HG03175 (cell line): Measurements from ENCODE around the gene TTC9B.

Source experiments
- ATAC-seq: cut with Tn5 transposase; IDR thresholded peaks from one replicate; pipeline ENCODE4 v1.9.1; 2021; ENCODE audit warnings: mild to moderate bottlenecking, moderate library complexity; ENCODE audit not compliant: unreplicated experiment

TTC9B gene

DNA sequence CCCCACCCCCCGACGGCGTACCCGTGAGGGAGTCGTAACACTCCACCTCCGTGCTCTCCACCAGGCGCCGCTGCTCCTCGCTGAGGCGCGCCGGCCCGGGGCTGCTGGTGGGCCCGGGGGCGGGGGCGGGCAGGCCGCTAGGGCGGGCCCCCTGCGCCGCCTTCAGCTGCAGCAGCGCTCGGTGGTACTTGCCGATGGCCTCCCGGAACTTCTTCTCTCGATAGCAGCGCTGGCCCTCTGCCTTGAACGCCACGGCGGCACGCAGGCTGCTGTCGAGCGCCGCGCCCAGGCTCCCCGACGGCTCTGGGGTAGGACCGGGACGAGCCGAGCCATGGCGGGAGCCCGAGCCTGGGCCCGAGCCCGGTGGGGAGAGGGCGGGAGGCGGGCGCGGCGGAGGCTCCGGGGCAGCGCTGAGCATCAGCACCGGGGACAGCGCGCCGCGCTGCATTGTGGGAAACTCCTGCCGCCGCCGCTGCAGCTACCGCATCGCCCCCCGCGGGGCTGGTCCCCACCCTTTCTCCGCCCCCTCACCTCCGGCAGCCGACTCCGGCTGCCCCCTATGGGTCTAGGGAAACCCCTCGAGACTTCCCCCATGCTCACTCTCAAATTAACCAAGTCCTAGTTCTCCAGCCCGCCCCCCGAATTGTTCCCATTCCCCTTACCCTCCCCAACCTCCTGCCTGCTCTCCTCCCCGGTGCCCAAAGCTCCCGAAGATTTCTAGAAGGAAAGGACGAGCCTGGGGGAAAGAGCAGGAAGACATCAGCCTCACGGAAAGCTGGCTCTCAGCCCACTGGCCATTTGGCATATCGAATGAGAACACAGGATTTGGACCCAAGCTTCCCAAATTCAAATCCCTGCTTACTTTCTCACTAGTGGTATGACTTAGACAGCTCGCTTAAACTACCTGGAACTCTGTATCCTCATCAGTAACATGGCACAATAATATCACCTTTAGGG lies at the start of gene TTC9B:
TTC9B (minus strand) TSS at position 451 of the 957 bp plus-strand sequence; CDS start at position 448, 3 bp downstream.
- no peak for ATAC-seq

DNA sequence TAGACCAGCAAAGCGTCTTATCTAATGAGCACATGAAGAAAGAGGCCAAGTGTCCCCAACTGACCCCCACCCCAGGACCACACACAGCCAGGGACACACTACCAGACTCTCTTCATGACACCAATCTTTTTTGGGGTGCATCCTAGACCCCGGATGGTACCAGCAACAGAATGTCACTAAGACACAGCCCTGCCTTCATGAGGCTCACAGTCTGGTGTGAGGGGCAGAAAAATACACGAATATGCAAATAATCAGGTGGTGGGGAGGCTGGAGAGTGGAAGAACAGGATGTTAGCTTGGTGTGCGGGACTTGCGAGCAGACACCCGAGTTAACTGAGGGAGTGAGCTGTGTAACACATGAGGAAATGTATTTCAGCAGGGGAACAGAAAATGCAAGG lies 49.4 kb upstream of the TTC9B start:
- ATAC-seq = no peak

DNA sequence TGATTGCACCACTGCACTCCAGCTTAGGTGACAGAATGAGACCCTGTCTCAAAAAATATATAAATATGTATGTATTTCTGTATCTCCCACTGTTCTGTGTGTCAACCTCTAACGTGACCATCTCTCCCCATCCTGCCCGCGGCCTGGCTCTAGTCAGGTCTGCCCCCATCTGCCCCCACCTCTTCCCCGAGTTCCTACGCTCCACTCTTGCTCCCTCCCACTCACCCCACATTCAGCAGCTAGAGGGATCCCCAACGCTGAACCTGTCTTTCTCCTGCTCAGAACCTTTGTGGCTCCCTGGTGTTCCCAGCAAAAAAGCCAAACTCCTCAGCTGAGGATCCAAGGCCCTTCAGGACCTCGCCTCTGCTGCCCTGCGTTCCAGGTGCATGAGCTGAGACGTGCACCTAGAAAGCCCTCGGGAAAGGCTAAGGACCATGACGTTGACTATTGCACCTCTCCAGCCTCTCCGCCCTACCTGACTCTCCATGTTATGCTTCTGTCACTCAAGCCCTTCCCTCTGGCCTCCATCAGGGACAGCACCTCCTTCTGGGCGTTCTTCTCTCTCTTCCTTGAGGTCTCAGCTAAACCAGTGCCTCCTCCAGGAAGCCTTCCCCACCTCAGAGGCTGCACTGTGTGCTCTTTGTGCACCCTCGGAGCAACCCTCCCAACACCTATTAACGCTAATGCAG lies 48.9 kb upstream of the TTC9B start:
- no peak for ATAC-seq

DNA sequence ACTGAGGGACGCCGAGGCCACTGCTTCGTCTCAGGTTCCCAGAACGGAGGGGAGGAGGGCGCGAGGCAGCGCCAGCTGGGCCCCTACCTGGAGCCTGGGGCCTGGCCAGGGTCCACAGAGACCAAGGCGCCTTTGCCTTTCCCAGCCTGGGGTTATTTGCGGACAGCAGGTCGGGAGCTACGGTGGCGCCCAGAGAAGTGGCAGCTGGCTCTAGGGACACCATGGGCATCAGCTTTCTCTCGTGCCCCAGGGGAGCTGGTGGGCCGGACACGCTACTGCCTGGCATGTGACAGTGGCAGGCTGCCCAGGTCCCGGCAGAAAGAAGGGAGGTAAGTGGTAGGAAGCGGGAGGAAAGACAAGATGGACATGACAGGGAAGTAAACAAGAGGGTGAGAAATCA lies 47.9 kb upstream of the TTC9B start:
- no peak for ATAC-seq

DNA sequence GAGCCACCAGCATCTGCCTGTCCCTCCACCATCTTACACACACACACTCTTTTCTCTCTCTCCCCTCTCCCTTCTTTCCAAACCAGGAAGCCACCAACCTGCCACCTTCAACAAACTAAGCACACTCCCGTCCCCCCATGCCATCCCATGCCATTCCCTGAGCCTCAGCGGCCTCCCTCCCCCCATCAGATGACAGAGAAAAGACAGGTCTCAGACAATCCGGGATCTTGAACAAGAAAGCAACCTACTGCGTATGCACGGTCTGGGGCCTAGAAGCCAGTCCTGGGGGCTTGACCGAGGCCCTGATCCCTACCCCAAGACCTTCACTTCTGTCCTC lies 47.5 kb upstream of the TTC9B start:
- no peak for ATAC-seq

DNA sequence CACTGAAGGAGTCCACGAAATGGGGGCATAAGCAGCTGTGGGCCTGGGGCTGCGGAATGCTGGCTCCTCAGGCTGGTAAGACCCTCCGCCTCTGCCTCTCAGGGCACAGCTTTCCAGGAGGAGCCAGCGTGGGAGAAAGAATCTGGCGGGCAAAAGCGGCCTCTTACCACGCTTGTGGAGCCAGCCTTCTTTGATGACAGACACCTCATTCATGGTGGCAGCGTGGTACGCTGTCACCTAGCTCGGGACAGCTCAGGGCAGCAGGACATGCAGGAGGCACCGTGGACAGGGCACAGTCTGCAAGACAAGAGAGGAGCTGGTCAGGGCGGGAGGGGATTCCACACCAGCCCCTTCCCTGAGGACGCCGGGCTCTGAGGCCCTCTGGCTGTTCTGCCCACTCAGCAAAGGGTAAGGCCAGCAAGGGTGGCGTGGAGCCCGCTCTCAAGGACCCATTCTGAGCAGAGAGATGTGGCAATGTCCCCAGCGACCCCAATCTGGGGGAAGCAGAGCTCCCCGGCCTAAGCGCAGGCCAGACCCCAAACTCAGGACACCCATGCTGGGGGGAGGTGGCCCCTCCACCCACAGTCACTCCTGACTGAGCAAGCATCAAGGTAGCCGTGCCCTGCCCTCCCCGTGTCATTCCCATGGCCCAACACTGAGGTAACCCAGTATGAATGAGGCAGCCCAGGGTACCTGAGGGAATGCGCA lies 47.0 kb upstream of the TTC9B start:
- no peak for ATAC-seq

DNA sequence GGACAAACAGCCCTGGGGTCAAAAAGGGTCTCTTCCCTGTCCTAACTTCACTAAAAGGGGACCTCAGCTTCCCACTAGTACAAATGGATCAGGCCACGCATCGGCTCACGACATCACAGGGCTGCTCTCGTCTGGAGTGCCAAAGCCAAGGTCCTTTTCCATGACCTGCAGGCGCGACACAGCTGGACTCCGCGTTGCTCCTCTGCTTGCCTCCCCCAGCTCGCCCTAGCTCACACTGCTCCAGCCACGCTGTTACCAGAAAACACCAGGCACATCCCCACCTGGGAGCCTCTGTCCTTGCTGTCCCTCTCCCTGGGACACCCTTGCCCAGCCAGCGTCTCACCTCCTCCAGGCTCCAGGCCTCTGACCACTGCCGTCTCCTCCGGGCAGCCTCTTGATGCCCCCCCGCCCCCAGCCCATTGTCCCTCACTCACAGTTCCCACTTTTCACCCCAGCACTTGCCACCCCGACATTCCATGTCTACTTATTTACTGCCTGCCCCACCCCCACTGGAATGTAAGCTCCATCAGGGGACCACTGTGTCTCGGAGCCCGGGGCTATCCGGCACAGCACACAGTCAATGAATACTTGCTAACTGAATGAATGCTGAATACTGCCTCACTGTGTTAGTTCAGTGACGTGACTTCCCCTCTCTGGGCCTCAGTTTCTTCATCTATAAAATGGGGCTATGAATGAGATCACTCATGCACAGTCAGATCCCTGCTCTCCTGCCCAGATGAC lies 46.3 kb upstream of the TTC9B start:
- no peak for ATAC-seq

DNA sequence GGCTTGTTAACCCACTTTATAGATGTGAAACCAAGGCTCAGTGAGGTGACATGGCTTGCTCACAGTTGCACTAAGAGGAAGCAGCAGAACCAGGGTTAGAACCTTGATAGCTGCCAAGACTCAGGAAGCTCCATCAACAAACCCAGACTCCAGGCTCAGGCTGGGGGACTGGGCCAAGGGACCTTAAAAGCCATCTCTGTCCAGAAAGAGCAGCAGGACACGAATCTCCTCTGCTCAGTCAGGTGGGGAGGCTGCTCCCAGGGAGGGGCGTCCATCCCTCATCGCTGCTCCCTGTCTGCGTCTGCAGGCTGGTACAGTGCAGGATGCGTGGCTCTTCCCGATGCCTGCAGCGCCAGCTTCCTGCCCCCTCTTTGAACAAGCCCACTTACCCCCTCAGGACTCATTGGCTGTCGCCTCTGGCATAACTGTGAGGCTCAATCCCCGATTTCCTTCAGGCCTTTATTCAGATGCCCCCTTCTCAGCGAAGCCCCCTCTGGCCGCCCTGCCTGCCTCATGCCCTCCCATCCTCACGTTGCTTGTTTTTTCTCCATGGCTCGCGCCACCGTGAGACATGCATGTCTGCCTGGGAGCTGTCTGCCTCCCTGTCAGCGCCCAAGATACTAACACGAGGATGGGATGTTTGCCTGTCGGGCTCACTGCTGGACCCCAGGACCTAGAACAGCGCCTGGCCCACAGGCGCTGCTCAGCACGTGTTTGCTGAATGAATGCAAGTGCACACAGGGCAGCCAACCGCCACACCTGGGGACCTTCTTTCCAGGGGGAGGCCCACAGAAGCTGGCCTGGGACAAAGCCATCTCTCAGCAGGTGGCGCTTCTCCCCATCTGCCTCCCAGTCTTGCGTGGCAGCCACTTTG lies 45.5 kb upstream of the TTC9B start:
- ATAC-seq = no peak

DNA sequence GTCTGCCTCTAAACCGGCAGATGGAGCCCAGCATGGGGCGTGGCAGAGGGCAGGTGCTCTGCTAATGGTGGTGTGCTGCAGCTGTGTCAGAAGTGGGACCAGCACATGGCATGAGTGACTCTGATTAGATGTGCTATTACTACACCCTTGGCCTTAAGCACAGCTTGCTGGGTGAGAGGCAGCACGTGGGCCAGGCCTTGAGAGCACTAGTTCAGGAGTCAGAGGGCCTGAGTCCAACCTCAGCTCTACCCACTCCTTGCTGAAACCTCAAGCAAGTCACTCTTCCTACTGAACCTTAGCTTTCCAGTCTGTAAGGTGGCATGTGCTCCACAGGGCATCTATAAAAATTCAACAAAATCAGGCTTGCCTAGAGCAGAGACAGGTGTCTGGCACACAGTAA lies 44.2 kb upstream of the TTC9B start:
- no peak for ATAC-seq

DNA sequence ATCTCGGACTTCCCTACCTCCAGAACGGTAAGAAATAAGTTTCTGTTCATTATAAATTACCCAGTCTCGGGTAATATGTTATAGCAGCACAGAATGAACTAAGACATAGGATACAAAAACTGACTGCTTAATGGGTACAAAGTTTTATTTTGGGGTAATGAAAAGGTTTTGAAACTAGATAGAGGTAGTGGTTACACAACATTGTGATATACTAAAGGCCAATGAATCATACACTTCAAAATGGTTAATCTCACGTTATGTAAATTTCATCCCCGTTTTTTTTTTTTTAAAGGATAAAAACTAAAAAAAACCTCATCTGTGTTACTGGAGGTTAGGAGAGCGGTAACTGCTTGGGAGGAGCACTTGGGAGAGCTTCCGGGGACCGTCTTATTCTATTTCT lies 43.4 kb upstream of the TTC9B start:
- no peak for ATAC-seq

DNA sequence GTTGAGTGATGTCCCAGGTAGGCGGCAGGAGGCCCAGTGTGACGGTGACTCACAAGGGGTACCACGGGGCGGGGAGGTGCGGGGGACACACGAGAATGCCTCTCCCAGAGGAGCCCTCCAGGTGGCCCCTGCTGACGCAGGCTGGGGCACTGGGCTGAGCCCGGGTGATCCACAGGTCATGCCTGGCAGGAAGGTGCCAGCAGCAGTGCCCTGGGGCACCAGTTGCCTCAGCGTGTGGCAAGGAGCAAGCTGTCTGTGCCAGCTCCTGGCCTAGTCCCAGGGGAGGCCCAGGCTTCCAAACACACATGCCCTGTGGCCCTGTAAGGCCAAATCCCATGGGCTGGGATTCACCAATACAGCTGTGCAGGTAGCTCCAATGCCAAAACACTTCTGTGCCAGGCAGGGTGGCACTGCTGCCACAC lies 38.9 kb upstream of the TTC9B start:
- ATAC-seq = no peak

DNA sequence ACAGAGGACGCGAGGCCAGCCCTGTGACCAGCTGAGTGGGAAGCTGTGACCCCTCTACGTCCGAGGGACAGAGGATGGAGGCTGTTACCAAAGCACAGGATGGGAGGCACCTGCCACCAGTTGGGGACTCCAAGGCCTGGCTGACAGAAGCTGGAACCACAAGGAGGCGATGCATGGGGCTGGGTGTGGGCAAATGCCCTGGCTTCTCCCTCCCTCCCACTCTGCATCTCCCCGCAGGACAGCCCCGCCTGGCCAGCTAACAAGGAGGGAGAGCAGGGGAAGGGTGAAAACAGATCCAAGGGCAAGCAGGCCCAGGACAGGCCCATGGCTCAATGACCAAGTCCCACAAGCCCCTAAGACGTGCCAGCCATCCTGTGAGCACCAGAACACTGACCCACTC lies 38.3 kb upstream of the TTC9B start:
- no peak for ATAC-seq

DNA sequence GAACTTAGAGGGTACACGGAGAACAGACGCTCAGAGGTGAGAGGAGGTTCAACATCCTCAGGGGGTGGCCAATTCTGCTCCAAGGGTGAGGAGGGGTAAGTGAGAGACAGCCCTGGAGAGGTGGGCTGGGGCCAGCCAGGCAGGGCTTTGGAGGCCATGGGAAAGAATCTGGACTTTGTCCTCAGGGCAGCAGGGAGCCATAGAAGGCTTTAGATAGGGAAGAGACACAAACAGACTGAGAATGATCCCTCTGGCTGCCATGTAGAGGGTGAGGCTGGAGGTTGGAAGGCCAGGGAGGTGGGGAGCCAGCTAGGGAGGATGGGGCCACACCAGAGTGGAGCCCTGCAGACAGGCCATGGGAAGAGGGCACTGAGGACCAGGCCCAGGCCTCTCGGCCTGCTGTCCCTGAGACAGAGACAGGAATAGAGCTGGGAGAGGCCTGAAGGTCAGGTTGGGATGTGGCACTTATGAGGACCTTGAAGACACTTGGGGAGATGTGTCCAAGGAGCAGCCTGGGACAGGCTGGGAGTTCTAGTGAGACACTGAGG lies 37.5 kb upstream of the TTC9B start:
- no peak for ATAC-seq

DNA sequence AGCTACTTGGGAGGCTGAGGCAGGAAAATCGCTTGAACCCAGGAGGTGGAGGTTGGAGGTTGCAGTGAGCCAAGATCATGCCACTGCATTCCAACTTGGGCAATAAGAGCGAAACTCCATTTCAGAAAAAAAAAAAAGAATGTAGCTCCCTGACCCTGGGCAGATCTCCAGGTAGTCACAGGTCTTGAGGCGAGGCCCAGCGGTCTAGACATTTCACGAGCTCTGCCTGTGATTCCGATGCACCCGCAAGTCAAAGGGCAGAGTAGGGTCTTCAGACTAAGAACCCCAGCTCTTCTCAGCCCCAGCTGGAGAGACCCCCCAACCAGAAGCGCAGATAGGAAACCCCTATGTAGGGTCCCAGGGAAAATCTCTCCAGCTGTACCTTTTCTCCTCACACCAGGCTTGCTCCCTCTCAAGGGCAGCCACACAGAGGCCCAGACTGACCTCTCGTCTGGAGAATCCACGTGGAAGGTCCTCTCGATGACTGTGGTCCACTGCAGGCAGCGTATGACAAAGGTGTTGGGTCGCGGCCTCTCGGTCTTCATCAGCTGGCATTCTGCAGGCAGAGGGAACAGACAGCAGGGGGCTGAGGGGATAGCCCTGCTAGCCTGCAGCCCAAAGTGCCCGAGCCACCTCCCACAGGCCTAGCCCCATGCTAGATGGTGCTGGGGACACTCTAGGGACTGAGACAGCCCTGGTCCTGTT lies 36.7 kb upstream of the TTC9B start:
- no peak for ATAC-seq

DNA sequence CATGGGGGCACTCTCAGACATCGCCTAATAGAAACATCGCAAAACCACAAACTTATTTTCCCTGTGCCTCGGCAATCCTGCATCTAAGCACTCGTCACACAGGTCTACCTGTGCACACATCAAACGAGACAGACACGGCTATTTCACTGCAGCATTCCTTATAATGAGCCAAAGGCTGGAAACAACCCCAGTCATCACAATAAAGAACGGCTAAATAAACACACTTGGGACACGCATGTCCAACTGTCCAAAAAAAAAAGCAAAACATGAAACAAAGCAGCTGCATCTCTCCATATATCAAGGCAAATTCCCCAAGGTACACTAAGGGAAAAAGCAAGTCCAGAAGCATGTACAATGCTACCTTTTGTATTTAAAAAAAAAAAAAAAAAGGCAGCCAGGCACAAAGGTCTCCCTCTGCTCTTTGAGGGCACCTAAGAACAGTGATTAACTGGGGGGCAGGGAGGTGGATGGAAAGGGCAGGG lies 35.5 kb upstream of the TTC9B start:
- no peak for ATAC-seq

DNA sequence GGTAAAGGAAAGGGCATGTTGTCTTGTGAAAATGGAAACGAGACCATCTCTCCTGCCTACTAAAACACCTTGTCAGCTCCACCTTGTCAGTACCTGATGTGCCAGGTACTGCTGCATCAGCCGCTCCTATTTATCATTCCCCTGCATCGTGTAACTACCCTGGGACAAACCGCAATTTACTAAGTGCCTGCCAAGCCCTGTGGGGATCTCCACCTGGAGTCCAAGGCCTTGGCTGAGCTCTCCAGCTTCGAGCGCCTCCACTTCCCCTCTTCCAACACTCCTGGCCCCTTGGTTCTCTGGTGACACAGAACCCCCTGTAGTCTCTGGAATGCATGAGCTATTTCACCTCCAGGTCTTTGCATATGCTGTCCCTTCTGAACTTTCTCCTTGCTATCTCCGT lies 34.2 kb upstream of the TTC9B start:
- no peak for ATAC-seq

DNA sequence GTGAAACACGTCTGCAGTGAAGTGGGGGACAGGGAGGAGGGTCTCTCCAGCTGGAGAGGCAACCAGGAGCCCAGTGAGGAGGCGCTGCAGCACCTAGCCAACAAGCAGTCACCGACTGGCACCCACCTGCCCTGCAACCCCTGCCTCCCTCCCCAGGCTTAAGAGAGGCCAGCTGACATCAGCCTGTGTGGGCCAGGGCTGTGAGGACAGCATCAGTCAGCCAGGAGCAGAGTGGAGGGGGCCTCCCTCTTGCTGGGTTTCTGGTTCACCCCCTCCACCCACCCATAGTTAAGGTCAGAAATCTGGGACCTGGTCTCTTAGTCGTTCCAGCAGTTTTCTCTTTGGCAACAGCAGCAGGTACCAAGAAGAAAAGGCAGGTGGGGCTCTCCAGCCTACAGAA lies 33.8 kb upstream of the TTC9B start:
- ATAC-seq = no peak

DNA sequence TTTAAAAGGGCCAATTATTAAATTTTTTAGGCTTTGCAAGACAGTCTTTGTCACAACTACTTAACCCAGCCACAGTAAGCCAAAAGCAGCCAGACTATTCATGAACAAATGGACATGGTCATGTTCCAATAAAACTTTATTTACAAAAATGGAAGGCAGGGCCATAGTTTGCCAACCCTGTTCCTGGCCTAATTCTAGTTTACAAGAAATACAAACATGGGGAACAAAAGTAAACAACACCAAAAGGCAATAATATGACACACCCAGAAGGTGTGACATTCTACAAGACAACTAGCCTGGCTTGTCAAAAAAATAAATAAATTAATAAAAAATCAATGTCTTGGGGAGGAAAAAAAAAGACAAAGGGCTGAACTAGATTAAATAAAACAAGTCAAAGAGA lies 33.1 kb upstream of the TTC9B start:
- ATAC-seq = no peak

DNA sequence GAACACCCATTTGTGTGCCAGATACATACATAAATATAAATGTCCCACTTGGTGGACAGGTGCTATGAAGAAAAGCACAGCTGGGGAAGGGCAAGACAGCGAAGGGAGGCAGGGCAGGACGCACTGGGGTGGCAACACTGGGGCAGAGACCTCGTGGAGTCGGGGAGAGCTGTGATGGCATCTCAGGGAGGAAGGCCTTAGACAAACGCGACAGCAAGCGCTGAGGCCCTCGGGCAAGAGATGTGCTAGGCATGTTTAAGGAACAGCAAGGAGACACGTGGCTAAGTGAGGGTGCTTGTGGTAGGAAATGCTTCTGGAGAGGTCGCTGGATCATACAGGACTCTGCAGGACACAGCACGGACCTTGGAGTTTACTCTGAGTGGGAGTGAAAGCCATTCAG lies 31.6 kb upstream of the TTC9B start:
- ATAC-seq = no peak
